22Rv1 (cell line): Measurements from ENCODE around the gene BMS1.
"Not testable (repeated sequence)": the region's sequence is repeated elsewhere in the genome, so short reads cannot be mapped to it uniquely, and the experiment has no call there.

Experiments
- H3K27ac ChIP-seq: fragments of 450-650 bp; 2 replicates; pipeline ENCODE4 v1.5.1; 2017
- ZFX ChIP-seq: fragments of 450-650 bp; IDR thresholded peaks from 2 replicates; pipeline ENCODE4 v1.6.1; 2017; ENCODE audit warnings: antibody characterized with exemption, borderline replicate concordance
- TF ChIP-seq, protein P1 (sequence below): fragments of 450-650 bp; IDR thresholded peaks from 2 replicates; pipeline ENCODE4 v1.5.1; 2017; ENCODE audit warnings: mild to moderate bottlenecking

BMS1 gene

DNA sequence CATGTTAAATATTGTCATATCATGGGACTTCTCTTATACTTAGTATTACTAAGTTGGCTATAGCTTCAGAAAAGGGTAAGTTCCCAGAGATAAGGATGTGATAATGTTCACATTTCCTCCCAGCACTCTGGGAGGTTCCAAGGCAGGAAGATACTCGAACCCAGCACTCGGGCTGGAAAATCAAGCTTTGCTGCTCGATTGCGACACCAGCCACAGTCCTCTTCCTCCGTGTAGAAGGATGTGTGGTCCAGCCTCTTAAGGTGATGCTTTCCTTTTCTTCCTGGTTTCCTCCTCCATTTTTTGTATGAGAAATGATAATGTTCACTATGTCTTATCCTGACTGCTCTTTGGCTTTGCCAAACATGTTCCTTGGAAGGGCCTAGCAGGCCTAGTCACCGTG, 3.2 kb downstream of the BMS1 start:
- TF ChIP-seq, protein P1, sequence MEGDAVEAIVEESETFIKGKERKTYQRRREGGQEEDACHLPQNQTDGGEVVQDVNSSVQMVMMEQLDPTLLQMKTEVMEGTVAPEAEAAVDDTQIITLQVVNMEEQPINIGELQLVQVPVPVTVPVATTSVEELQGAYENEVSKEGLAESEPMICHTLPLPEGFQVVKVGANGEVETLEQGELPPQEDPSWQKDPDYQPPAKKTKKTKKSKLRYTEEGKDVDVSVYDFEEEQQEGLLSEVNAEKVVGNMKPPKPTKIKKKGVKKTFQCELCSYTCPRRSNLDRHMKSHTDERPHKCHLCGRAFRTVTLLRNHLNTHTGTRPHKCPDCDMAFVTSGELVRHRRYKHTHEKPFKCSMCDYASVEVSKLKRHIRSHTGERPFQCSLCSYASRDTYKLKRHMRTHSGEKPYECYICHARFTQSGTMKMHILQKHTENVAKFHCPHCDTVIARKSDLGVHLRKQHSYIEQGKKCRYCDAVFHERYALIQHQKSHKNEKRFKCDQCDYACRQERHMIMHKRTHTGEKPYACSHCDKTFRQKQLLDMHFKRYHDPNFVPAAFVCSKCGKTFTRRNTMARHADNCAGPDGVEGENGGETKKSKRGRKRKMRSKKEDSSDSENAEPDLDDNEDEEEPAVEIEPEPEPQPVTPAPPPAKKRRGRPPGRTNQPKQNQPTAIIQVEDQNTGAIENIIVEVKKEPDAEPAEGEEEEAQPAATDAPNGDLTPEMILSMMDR = no peak
- TF ChIP-seq ZFX = no peak
- no peak overlapping the region for H3K27ac ChIP-seq

DNA sequence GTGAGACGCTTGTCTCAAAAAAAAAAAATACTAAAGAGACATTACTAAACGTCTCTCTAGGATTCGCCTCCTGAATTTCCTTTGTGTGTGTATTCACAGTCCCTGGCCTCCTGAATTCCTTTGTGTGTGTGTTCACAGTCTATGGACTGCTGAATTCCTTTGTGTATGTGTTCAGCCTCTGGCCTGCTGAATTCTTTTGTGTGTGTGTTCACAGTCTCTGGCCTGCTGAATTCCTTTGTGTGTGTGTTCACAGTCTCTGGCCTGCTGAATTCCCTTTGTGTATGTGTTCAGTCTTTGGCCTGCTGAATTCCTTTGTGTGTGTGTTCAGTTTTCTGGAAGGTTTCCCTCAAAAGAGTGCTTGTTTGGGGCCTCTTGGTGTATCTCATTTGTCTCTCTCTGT, 8.2 kb downstream of the BMS1 start:
- no peak overlapping the region for H3K27ac ChIP-seq
- TF ChIP-seq, protein P1 = no peak
- TF ChIP-seq ZFX = no peak

DNA sequence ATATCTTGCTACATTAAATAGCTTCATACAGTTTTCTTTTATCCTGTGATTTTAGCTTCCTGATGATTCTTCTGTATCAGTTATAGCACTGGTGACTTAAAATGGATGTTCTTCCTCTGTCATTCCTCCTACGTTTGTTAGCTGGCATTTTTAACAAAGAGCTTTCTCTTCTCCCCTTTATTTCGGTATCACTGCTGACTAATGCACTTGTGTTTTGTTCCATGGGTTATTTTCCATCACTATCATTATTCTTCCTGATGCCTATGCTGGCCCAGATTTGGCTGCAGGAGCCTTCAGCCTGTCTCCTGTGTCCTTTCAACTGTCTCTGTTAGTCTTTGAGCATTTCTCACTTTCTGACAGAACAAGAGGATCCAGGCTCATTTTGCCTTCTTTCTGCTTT, 13.1 kb downstream of the BMS1 start:
- no peak overlapping the region for H3K27ac ChIP-seq
- TF ChIP-seq ZFX = no peak
- TF ChIP-seq, protein P1 = no peak

DNA sequence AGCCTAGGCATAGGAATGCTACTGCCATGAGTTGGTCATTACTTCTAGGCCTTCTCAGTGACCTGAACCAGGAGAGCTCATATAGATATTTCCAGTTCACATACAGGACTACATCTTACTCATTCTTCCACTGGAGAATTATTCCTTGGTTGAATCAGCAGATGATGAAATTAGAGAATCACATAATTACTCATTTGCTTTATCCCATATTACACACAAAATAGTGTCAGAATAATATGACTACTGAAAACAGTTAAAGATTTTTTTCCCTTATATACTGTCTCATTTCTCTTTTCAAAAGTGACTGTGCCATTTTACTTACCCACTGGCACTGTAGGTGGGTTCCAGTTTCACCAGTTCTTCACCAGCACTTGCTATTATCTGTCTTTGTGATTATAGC, 18.5 kb downstream of the BMS1 start:
- no peak overlapping the region for H3K27ac ChIP-seq
- TF ChIP-seq ZFX = no peak
- TF ChIP-seq, protein P1 = no peak

DNA sequence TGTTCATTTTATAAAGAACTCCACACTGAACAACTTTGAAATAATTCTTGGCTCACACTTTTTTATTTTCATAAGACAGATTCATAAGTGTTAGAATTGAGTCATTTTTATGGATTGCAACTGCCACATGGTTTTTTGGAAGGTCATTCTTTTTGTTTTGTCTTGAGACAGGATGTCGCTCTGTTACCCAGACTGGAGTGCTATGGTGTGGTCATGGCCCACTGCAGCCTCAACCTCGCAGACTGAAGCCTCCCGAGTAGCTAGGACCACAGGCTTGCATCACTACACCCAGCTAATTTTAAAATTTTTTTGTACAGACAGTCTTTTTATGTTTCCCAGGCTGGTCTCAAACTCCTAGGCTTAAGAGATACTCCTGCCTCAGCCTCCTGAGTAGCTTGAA, 20.3 kb downstream of the BMS1 start:
- H3K27ac ChIP-seq = no peak overlapping the region
- TF ChIP-seq ZFX = no peak
- TF ChIP-seq, protein P1 = no peak

DNA sequence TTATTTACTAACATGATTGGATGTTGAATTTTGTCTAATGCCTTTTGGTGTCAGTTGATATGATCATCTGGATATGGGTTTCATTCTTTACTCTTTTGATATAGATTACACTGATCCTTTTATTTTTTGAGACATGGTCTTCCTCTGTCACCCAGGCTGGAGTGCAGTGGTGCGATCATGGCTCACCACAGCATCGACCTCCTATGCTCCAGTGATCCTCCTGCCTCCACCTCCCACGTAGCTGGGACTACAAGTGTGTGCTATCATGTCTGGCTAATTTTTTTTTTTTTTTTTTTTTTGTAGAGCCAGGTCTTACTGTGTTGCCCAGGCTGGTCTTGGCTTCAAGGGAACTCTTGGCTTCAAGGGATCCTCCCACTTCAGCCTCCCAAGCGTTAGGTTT, 27.1 kb downstream of the BMS1 start:
- H3K27ac ChIP-seq = no peak overlapping the region
- TF ChIP-seq ZFX = no peak

DNA sequence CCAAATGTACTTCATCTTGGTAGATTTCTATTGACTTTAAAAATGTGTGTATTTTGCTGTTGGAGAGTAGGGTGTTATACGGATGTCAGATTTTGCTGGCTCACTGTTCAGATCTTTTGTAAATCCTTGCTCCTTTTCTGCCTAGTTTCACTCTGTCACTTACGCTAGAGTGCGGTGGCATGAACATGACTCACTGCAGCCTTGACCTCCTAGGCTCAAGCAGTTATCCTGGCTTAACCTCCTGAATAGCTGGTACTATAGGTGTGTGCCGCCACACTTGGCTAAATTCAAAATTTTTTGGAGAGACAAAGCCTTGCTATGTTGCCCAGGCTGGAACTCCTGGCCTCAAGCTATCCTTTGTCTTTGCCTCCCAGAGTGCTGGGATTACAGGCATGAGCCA, 29.4 kb downstream of the BMS1 start:
- H3K27ac ChIP-seq = no peak overlapping the region
- TF ChIP-seq ZFX = no peak
- TF ChIP-seq, protein P1 = no peak

DNA sequence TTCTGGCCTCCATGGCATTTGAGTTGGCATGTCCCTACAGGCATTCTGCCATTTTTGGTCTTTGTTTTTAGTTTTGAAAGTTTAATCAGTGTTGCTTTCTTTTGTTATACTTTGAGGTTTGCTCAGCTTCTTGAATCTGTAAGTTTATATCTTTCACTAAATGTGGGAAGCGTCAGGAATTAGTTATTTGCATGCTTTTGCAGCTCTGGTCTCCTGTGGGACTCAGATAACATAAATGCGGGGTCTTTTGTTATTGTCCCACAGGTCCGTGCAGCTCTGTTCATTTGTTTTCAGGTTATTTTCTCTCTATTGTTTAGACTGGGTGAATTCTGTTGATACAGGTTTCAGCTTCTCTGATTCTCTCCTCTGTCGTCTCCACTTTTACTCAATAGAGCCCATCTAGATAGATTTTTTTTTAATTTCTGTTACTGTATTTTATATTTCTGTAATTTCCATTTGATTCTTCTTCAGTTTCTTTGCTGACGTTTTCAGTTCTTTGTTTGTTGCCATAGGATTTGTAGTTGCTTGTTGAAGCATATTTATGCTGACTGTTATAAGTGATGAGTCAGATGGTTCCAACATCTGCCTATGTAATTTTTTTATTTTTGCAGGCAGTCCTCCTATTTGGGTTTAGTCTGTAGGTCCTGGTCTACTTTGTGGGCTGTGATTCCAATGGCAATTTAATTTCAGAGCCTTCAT, 31.5 kb downstream of the BMS1 start:
- not testable (repeated sequence) for H3K27ac ChIP-seq

DNA sequence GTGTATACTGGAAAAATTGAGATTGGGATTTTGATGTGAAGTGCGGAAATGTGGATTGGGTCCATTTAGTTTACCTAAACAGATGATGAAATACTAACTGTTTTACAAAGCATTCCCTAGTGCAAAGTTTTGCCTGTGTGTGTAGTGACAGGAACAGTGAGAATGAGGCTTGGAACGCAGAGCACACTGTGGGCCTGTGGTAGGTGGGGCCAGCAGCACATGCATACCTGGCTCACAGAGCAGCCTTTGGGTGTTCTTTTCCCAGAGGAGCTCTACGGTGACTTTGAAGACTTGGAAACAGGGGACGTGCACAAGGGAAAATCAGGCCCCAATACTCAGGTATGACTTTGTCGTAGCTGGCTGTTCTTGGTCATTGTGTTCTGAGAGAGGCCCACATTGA, 33.7 kb downstream of the BMS1 start:
- not testable (repeated sequence) for H3K27ac ChIP-seq
